ENCODE measurements around the gene FBXO36.
"Not testable (repeated sequence)": the region's sequence is repeated elsewhere in the genome, so short reads cannot be mapped to it uniquely, and the experiment has no call there.

Gene FBXO36

DNA sequence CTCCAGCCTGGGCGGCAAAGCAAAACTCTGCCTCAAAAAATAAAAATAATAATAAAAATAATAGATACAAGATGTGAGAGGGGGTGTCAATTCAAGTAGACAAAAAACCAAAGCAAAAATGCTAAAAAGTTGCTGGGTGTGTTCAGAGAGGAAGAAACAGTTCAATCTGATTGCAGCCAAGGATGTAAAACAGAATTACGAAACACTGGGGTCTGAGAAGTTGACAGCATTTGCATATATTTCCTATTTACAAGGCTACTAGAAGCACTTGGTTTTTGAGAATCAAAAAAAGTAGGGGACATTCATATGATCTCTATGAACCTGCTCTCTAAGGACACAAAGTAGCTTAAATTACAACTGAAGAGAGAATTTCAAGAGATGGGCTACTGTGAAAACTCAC lies 8.1 kb upstream of the FBXO36 start:
- DNase-seq, result no peak

DNA sequence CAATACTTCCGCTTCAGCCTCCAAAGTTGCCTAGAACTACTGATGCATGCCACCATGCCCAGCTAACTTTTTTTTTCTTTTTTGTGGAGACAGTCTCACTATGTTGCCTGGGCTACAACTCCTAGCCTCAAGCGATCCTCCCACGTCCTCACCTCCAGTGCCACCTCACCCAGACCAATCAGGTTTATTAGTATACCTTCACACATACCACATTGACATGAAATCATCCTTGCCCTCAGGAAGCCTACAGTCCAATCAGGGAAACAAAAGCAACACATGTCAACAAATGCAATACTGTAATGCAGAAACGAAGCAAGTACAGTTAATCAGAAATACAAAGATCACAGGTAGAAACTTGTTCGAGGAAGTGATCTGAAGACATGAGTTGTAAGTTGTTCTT lies 4.5 kb upstream of the FBXO36 start:
- DNase-seq, result no peak

DNA sequence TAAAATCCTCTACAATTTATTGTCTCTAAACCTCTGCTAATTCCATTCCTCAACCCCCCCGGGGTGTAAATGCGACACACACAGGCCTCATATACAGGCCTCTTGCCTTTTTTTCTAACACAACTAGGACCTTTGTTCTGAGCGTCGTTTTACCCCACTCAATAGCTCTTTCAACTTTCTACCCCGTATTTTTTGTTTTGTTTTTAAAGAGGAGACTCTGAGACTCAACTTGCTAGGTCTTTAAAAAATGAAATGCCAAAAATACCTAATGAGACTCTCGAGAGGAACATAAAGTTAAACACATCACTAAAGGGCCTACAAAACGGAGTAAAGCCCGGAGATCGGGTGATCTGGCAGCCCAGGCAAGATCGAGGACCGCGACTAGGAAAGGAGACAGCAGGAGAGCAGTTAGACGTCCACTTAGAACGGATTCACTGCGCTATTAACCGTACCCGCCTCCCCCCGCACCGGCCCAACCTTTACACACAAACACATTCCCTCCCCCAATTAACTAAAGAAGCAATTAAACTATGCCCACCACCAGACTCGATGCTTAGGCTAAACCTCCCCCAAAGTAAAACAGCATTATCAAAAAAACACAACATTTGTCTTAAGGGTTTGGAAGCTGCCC lies 2.2 kb upstream of the FBXO36 start:
- peak in 2 of 4 experiments; percentile 1 to 5 for DNase-seq

DNA sequence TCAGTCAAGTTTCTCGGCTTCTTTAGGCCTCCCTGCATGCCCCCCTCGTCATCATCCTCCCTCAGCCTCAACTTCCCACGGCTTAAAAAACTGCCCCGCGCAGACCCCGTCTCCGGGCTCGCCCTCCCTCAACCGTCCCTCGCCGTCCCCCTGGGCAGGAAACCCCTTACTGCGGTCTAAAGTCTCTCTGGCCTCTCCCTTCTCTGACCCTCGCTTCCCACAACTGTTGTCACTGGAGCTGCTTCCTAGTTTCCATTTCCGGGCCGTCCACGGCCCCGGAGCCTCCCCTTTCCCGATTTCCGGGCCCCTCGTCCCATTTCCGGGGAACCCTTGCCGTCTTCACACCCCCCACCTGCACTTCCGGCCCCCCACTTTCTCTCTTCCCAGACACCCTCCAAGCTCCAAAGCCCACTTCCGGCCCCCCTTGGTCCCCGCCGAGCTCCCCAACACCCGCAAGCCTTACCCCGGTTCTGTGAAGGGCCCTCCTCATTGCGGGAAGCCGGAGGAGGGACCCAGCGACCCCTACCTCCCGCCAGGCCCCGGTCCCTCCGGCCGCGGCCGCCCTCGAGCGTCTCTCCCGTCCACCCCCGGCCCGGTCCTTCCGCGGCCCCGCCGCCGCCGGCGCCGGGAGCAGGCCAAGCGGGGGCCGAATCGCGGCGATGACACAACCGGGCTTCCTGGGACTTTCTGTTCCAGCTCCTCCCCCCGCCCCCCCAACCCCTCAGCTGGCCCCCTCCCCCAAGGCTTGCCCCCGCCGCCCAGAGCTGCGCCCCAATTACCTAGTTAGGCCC lies 1.0 kb upstream of the FBXO36 start:
- peak; percentile 27 to 59 (median 45) for DNase-seq

DNA sequence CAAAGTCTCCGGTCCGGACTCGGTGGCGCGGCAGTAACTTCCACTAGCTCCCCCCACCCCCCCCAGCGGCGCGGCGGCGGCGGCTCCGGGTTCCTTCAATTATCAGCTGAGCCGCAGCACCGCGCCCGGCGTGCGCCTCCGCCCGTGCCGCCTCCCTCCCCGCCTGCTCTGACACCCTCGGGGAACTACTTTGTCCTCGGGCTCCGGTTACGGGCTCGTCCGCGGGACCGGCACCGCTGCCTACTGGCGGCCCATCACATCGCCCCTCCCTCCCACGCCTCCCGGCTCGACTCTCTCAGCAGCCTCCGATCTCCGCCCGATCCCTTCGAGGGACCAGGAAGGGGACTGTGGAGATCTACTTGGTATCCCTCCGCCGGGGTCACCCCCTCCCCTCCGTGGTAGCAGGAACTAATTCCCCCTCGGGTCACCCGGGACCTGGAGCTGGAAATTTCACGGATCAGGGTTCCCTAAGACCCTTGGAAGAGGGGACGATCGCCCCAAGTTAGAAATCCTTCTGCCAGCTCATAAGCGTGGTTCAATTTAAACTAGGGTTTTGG lies 333 bp upstream of the FBXO36 start, which contains the start of gene TRIP12:
Gene TRIP12 (minus strand): TSS at position 118 of the 557 bp plus-strand sequence. CDS start 41,930 bp downstream, outside the sequence.
- DNase-seq, result peak; percentile 87 to 91 (median 89)

DNA sequence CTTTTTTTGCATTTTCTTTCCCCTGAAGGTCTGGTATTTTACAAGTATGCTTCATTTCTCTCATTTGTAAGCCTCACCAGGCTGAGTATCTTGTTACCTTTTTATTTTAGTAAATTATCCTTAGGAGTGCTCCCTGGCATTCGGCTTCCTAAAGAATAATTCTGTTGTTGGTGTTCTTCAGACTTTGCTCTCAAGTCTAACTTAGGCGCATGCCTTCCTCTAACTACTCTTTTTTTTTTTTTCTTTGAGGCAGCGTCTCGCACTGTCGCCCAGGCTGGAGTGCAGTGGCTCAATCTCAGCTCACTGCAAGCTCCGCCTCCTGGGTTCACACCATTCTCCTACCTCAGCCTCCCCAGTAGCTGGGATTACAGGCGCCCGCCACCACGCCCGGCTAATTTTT lies 2.2 kb downstream of the FBXO36 start:
- not testable (repeated sequence) for DNase-seq

DNA sequence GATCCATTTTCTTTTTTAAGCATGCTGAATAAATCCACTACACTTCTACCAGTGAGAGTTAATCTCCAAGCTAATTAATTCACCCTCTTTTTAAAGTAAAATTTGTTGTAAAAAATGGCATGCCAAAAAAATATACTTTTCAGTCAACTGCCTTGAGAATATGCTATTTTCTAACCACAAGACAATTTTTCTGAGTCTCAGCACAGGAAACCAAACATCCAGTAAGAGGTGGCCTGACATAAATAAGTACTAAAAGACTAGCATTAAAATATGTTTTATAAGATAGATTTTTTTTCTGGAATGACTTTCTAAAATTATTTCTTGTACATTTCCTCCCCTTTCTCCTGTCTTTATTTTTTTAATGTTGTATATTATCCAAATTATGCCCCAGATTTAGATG lies 2.9 kb downstream of the FBXO36 start:
- DNase-seq, result no peak

DNA sequence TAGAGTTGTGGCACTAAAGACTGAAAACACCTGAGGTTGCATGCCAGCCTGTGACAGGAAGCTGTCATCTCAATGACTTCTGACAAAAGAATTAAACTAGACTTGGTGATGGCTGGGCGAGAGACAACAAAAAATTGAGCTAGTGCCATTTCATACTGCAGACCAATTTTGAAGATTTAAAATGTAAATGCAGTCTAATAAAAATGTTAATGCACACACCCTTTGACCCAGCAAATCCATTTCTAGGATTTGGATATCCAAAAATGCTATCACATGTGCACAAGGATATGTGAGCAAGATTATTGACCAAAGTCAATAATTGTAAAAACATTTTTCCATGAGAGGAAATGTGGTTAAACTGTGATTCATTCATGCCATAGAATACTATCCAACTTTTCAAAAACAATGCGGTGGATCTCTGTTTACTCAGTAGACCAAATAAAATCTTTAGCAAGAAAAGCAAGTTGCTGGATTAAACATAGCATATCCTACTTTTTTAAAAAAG lies 5.6 kb downstream of the FBXO36 start:
- no peak for DNase-seq

DNA sequence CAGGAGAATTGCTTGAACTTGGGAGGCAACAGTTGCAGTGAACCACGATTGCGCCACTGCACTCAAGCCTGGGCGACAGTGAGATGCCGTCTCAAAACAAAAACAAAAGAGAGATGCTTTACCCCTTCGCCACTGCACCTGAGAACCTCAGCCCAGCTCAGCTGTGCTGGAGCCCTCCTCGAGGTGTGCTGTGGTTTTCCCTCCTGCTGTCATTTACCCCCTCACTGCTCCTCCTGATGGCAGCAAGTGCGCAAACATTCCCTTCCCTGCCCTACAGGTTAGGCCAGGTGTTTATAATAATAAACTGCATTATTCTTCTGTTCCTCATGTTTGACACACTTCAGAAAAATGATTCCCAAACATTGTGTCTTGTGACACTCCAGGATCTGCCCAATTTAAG lies 8.4 kb downstream of the FBXO36 start:
- DNase-seq, result no peak

DNA sequence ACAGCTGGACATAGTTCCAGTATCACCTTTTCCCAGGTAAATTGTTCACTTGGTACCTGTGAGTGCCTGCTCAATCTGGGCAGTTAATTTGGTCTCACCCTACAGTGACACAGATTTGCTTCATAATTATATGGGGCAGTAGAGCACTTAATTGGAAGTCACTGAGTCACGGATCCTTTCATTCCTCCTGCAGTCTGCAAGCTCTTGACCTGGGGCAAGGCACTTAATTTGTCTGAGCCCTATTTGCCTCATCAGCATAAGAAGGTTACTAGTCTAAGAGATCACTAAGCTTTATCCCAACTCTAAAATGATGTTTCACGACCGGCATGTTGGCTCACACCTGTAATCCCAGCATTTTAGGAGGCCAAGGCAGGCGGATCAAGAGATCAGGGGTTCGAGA lies 8.9 kb downstream of the FBXO36 start:
- no peak for DNase-seq

DNA sequence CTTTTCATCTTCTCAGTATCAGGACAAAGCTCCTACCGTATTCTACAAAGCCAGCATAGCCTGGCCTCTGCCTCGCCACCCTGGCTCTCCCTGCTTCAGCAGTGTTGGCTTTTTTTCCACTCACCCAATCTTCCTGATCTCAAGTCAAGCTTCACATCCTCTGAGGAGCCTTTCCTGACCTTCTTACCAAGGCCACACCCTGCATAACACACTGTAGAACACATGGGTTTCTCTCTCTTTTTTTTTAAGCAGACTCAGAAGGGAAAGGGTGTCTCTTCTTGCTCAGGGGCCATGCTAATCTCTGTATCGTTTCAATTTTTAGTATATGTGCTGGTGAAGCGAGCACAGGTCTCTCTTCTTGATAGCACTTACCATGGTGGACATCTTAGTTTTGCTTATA lies 15.2 kb downstream of the FBXO36 start:
- DNase-seq, result no peak

DNA sequence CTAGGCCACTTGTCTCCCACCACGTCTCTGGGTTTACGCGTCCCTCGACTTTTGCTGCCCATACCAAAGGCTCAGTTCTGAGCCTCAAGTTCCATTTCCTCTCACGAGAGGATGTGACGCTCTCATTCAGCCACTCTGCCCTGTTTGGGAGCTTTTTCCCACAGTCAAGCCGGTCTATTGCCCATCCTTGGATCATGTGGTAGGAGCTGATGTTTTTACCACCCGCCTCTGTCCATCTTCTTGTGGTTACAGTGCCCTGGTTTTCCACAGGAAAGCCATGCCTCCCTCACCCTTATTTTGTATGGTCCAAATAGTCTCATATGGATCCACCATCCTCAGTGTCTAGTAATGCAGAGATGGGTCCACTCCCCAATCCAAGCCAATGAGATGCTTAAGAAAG lies 20.4 kb downstream of the FBXO36 start:
- DNase-seq, result no peak

DNA sequence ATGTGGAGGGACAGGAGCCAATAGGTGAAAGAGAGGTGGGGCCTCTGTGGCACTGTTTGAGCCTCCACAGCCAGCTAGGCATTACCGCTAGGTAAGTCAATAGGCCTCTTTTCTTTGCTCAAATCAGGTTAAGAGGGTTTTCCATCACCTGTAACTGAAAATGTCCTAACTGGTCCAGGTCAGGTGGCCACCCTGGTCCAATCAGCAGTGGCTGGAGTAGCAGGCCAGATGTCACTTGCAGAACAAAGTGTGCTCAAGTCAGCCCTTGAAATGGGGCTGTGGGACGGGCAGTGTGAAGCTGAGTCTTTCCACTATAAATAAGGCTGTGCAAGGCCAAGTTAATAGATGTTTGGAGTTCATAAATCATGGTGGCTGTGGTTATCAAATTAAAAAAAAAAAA lies 20.9 kb downstream of the FBXO36 start:
- no peak for DNase-seq

DNA sequence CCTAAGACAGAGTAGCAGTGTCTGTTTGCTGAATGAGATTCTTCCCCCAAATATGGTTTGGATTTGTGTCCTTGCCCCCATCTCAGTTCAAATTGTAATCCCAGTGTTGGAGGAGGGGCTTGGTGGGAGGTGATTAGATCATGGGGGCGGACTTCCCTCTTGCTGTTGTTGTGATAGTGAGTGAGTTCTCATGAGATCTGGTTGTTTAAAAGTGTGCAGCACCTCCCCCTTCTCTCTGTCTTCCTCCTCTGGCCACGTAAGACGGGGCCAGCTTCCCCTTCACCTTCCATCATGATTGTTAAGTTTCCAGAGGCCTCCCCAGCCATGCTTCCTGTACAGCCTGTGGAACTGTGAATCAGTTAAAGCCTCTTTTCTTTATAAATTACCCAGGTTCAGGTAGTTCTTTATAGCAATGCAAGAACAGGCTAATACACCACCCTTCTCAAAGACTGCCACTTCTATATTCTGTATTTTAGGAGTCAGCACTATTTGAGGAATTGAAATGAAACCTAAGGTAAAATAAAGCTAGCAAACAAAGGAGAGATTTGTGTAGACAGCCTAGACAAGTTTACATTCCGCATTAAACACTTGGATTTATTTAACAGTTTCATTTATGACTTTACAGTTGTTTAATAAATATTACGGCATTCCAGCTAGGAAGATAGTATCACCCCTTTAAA lies 21.6 kb downstream of the FBXO36 start:
- no peak for DNase-seq

DNA sequence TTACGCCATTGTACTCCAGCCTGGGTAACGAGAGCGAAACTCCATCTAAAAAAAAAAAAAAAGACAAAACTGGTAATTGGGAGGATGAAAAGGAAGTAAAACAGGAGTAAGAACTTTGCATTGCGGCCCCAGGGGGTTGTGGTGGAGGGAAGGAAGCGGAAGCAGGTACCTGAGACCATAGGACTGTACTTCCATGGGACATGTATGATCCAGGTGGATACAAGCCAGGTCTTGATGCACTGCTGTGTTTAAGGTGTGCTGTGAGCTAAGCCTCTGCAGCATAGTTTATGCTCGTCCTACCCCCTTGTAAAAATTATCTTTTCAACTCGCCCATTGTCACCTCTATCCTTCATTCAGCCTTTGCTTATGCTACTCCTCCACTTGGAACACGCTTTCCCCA lies 23.7 kb downstream of the FBXO36 start:
- DNase-seq, result no peak

DNA sequence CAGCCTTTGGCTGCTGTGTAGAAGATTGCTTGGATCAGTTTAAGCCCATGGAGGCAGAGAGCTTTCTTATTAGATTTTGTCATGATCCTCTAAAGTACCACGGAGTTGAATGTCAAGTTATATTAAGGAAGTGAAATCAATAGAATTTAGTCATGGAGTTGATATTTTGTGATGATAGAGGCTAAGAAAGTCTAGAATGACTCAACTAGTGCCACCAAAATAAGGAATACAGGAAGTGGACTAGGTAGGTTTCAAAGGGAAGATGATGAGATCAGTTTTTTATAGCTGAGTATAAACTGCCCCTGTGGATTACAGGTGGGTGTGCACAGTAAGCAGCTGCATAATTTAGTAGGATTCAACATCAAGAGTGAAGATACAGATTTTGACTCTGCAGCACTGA lies 25.2 kb downstream of the FBXO36 start:
- no peak for DNase-seq

DNA sequence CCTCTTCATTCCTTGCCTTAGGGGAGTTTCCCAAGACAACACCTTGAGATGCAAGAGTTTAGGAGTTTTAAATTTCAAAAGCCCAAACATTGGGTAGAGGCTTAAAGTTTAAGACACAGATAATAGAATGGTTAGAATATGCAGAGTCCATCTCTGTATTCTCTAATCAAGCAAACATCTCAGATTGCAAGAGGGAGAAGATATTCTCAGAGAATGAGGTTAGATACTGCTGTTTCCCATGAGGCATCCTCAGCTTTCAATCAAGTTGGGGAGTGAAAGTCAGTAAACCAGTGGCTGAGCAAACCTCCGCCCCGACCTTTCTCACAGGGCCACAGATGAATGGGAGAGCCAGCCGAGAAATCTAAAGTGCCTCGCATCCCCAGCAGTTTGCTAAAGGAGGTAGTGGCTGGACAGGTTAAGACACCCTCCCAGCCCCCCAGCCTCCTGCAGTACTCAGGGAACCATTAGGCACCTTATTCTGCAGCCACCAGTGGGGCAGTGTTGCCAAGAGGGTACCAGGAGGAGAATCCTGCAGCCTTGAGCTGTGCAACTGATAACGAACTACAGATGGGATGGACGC lies 30.0 kb downstream of the FBXO36 start:
- no peak for DNase-seq

DNA sequence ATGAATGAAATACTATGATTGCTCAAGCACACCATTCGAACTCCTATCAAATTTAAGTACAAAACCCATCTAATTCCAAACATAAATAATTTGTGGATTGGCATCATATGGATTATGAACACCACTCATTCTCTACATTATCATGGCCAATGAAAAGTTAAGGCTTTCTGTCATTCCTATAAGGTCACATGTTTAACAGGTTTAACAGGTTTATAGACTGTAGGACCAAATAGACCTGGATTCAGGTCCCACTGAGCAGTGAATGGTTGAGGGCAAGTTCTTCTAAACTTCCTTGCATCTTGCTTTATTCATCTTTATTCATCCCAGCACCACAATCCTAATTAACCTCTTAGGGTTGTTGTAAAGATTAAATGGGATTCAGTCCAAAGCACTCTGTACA lies 33.4 kb downstream of the FBXO36 start:
- no peak for DNase-seq

DNA sequence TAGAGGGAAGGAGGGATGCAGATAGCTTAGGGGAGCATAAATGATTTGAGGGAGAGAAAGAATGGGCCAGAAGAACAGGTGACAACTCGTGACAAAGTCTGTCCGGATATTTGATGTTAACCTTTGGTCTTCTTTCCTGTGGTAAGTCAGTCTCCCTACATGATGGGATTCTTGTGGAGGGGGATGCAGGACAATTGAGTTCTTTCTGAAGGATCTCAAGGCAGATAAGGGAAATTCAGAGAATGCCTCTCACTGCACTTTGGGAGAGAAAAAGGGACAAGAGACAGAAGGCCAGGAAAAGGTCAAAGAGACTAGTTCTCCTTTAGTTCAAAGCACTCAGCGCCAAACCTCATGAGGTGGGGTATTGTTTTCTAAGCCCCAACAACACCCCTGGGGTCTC lies 34.2 kb downstream of the FBXO36 start:
- DNase-seq, result no peak

DNA sequence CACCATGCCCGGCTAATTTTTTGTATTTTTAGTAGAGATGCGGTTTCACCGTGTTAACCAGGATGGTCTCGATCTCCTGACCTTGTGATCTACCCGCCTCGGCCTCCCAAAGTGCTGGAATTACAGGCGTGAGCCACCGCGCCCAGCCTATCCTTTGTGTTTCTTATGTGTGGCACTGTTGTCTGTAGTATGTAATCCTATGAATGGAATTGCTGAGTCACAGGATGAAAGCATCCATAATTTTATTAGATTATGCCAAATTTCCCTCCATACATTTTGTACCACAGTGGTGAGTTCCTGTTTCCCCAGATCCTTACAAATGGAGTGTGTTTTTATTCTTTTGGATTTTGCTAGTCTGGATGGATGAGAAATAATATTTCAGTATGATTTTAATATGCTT lies 41.3 kb downstream of the FBXO36 start:
- DNase-seq, result not testable (repeated sequence)

DNA sequence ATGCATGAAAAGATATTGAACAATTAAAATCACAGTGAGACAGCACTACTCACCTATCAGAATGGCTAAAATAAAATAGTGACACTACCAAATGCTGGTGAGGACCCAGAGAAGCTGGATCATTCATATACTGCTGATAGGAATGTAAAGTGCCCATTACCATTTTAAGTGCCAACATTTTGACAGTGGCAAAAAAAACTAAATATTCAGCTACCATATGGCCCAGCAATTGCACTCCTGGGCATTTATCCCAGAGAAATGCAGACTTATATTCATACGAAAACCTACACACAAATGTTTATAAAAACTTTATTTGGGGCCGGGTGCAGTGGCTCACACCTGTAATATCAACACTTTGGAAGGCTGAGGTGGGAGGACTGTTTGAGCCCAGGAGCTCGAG lies 47.6 kb downstream of the FBXO36 start:
- no peak for DNase-seq

DNA sequence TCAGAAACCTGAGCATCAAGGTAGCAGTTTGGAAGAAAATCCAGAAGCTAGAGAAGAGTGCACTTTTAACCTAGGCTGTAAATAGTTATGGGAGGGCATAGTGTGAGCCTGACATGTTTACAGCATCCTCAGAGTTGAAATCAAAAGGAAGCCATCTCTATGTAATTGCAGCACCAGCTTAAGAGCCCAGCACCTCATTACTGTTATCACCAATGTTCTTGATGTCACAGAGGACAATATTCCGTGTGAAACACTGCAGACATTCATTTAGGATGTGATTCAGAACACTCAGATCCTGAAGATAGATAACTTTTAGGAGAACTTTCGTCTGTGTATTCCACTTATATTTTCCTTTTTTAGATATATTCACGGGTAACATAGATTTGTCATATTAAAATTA lies 48.1 kb downstream of the FBXO36 start:
- no peak for DNase-seq

DNA sequence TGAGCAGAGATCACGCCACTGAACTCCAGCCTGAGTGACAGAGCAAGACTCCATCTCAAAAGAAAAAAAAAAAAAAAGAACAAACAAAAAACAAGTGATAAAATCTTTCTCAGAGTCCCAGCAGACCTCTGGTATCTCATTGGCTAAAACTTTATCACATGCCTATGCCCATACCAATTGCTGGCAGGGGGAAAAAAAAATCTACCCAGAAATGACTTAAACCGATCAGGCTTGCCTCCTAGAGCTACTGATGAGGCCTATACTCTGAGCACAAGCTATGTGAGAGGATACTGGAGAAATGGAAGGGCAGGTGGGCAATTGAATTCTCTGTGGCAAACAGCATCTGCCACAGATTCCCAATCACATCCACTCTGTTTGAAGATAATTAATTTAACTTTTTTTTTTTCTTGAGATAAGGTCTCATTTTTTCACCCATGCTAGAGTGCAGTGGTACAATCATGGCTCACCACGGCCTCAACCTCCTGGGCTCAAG lies 49.0 kb downstream of the FBXO36 start:
- no peak for DNase-seq

Data from activated CD4-positive, CD25-positive, alpha-beta regulatory T cell (primary cell).